Measurements from ENCODE around the gene GFOD2.
A peak's percentile ranks its signal among the peaks of the same experiment; 100 is the strongest.

GFOD2 gene

GRCh38 chr16:67666559-67667452 is 52.3 kb downstream of the GFOD2 start, which contains the start of the genes C16orf86 and ENKD1:
Gene C16orf86 (plus strand): TSS chr16:67666814. CDS start chr16:67666971, 157 bp downstream.
Gene ENKD1 (minus strand): TSS chr16:67666750. CDS start chr16:67666442, 308 bp downstream.
- peak within 1 kb of the TSS; percentile 86 for H3K4me3 Mint-ChIP-seq
- no peaks in the 10 kb centered on the region for H3K36me3 Mint-ChIP-seq (ENCODE audit: low read depth)
- H3K9me3 Mint-ChIP-seq = no peaks in the 10 kb centered on the region
- H3K27me3 Mint-ChIP-seq (ENCODE audit: low read depth) = no peaks in the 10 kb centered on the region
- H3K4me1 Mint-ChIP-seq (ENCODE audit: low read depth) = peaks cover 7% of the 10 kb centered on the region
- peak within 1 kb of the TSS; percentile 80 for H3K27ac Mint-ChIP-seq
- DNase-seq (ENCODE audit: low spot score) = peak; percentile 73

GRCh38 chr16:67666032-67666551 is 53.0 kb downstream of the GFOD2 start:
- Mint-ChIP-seq H3K27ac (no peak overlapping the region), H3K27me3 (ENCODE audit: low read depth) (no peaks in the 10 kb centered on the region), H3K4me3 (peak overlapping the region; percentile 67), H3K4me1 (ENCODE audit: low read depth) (peaks cover 7% of the 10 kb centered on the region), H3K9me3 (no peaks in the 10 kb centered on the region), H3K36me3 (ENCODE audit: low read depth) (no peaks in the 10 kb centered on the region)
- no peak for DNase-seq (ENCODE audit: low spot score)

- Mint-ChIP-seq H3K4me3 (peak overlapping the region; percentile 67), H3K27ac (no peak overlapping the region), H3K9me3 (no peaks in the 10 kb centered on the region), H3K36me3 (ENCODE audit: low read depth) (no peaks in the 10 kb centered on the region), H3K27me3 (ENCODE audit: low read depth) (no peaks in the 10 kb centered on the region), H3K4me1 (ENCODE audit: low read depth) (peaks cover 7% of the 10 kb centered on the region)
- DNase-seq (ENCODE audit: low spot score) = no peak
Observed at GRCh38 chr16:67665598-67665997, 53.5 kb downstream of the GFOD2 start.

GRCh38 chr16:67664871-67665270 is 54.2 kb downstream of the GFOD2 start:
- Mint-ChIP-seq H3K9me3 (no peaks in the 10 kb centered on the region), H3K36me3 (ENCODE audit: low read depth) (no peaks in the 10 kb centered on the region), H3K4me3 (no peak overlapping the region), H3K27ac (no peak overlapping the region), H3K27me3 (ENCODE audit: low read depth) (no peaks in the 10 kb centered on the region), H3K4me1 (ENCODE audit: low read depth) (peaks cover 7% of the 10 kb centered on the region)
- DNase-seq (ENCODE audit: low spot score) = no peak

- H3K9me3 Mint-ChIP-seq = no peaks in the 10 kb centered on the region
- H3K27ac Mint-ChIP-seq = no peak overlapping the region
- no peaks in the 10 kb centered on the region for H3K27me3 Mint-ChIP-seq (ENCODE audit: low read depth)
- H3K36me3 Mint-ChIP-seq (ENCODE audit: low read depth) = peaks cover under 1% of the 10 kb centered on the region
- H3K4me1 Mint-ChIP-seq (ENCODE audit: low read depth) = peaks cover 7% of the 10 kb centered on the region
- no peak for DNase-seq (ENCODE audit: low spot score)
- H3K4me3 Mint-ChIP-seq = no peak overlapping the region
Observed at GRCh38 chr16:67664258-67664657, 54.9 kb downstream of the GFOD2 start.

GRCh38 chr16:67663877-67664222 is 55.3 kb downstream of the GFOD2 start:
- no peak for DNase-seq (ENCODE audit: low spot score)
- Mint-ChIP-seq H3K27ac (no peak overlapping the region), H3K4me1 (ENCODE audit: low read depth) (peaks cover 11% of the 10 kb centered on the region), H3K36me3 (ENCODE audit: low read depth) (peaks cover 2% of the 10 kb centered on the region), H3K9me3 (no peaks in the 10 kb centered on the region), H3K4me3 (no peak overlapping the region), H3K27me3 (ENCODE audit: low read depth) (no peaks in the 10 kb centered on the region)

GRCh38 chr16:67663151-67663876 is 55.8 kb downstream of the GFOD2 start:
- Mint-ChIP-seq H3K27me3 (ENCODE audit: low read depth) (no peaks in the 10 kb centered on the region), H3K27ac (no peak overlapping the region), H3K36me3 (ENCODE audit: low read depth) (peaks cover 2% of the 10 kb centered on the region), H3K4me3 (no peak overlapping the region), H3K4me1 (ENCODE audit: low read depth) (peaks cover 12% of the 10 kb centered on the region), H3K9me3 (no peaks in the 10 kb centered on the region)
- DNase-seq (ENCODE audit: low spot score) = no peak

- H3K9me3 Mint-ChIP-seq = no peaks in the 10 kb centered on the region
- no peaks in the 10 kb centered on the region for H3K27me3 Mint-ChIP-seq (ENCODE audit: low read depth)
- peaks cover 2% of the 10 kb centered on the region for H3K36me3 Mint-ChIP-seq (ENCODE audit: low read depth)
- no peak for DNase-seq (ENCODE audit: low spot score)
- no peak overlapping the region for H3K27ac Mint-ChIP-seq
- H3K4me1 Mint-ChIP-seq (ENCODE audit: low read depth) = peaks cover 13% of the 10 kb centered on the region
- H3K4me3 Mint-ChIP-seq = no peak overlapping the region
Observed at GRCh38 chr16:67662653-67663010, 56.5 kb downstream of the GFOD2 start.

- DNase-seq (ENCODE audit: low spot score) = no peak
- peak overlapping the region; percentile 95 for H3K4me3 Mint-ChIP-seq
- H3K4me1 Mint-ChIP-seq (ENCODE audit: low read depth) = peaks cover 12% of the 10 kb centered on the region
- H3K27ac Mint-ChIP-seq = no peak overlapping the region
- H3K36me3 Mint-ChIP-seq (ENCODE audit: low read depth) = peaks cover 5% of the 10 kb centered on the region
- no peaks in the 10 kb centered on the region for H3K9me3 Mint-ChIP-seq
- no peaks in the 10 kb centered on the region for H3K27me3 Mint-ChIP-seq (ENCODE audit: low read depth)
Observed at GRCh38 chr16:67661886-67662652, 57.0 kb downstream of the GFOD2 start.

- peaks cover 8% of the 10 kb centered on the region for H3K36me3 Mint-ChIP-seq (ENCODE audit: low read depth)
- H3K9me3 Mint-ChIP-seq = no peaks in the 10 kb centered on the region
- peak overlapping the region; percentile 95 for H3K4me3 Mint-ChIP-seq
- peaks cover 11% of the 10 kb centered on the region for H3K4me1 Mint-ChIP-seq (ENCODE audit: low read depth)
- no peaks in the 10 kb centered on the region for H3K27me3 Mint-ChIP-seq (ENCODE audit: low read depth)
- peak overlapping the region; percentile 81 for H3K27ac Mint-ChIP-seq
- no peak for DNase-seq (ENCODE audit: low spot score)
Observed at GRCh38 chr16:67661101-67661761, 57.9 kb downstream of the GFOD2 start.

GRCh38 chr16:67660564-67661028 is 58.5 kb downstream of the GFOD2 start, which contains the start of gene PARD6A:
Gene PARD6A (plus strand): TSS chr16:67660960. CDS start chr16:67661039, 79 bp downstream.
- Mint-ChIP-seq H3K4me1 (ENCODE audit: low read depth) (peaks cover 10% of the 10 kb centered on the region), H3K9me3 (no peaks in the 10 kb centered on the region), H3K4me3 (peak within 1 kb of the TSS; percentile 95), H3K27ac (peak within 1 kb of the TSS; percentile 98), H3K27me3 (ENCODE audit: low read depth) (no peaks in the 10 kb centered on the region), H3K36me3 (ENCODE audit: low read depth) (peaks cover 15% of the 10 kb centered on the region)
- peak; percentile 96 for DNase-seq (ENCODE audit: low spot score)

- peak; percentile 94 for DNase-seq (ENCODE audit: low spot score)
- Mint-ChIP-seq H3K9me3 (no peaks in the 10 kb centered on the region), H3K27me3 (ENCODE audit: low read depth) (no peaks in the 10 kb centered on the region), H3K4me1 (ENCODE audit: low read depth) (peaks cover 8% of the 10 kb centered on the region), H3K27ac (peak within 1 kb of the TSS; percentile 98), H3K4me3 (peak within 1 kb of the TSS; percentile 95), H3K36me3 (ENCODE audit: low read depth) (peaks cover 18% of the 10 kb centered on the region)
Observed at GRCh38 chr16:67659675-67660563, 59.2 kb downstream of the GFOD2 start, which contains the start of gene ACD. Gene ACD (minus strand): TSS chr16:67660260. CDS start chr16:67660220, 40 bp downstream.

All from T-helper 2 cell treated with Interferon-gamma antibody and Interleukin-4, amounts not matched to agents 5 μg/mL and 100 μg/mL, for 36 hours (primary cell).